22Rv1 (cell line): ENCODE results near the gene NFATC4.

ENCODE experiments used
- ZFX ChIP-seq: fragments of 450-650 bp; IDR thresholded peaks from 2 replicates; pipeline ENCODE4 v1.6.1; 2017; ENCODE audit warnings: antibody characterized with exemption, borderline replicate concordance
- TF ChIP-seq, protein P1 (sequence below): fragments of 450-650 bp; IDR thresholded peaks from 2 replicates; pipeline ENCODE4 v1.5.1; 2017; ENCODE audit warnings: mild to moderate bottlenecking

DNA sequence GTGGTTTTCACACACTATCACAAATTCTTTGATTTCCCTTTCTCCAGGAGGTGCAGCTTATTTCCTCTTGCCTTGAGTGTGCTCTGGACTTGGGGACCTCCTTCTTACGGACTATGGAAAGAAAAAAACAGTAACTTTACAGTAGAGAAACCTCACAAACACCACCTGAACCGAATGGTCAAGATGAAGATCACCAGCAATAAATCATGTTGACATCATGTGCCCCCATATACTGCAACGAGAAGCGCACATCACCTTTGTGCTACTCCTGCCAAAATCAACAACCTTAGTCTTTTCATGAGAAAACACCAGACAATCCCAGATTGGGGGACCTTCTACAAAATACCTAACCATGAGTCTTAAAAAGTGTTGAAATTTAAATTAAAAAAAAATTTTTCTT is 17.5 kb downstream of the NFATC4 start:
- TF ChIP-seq, protein P1, sequence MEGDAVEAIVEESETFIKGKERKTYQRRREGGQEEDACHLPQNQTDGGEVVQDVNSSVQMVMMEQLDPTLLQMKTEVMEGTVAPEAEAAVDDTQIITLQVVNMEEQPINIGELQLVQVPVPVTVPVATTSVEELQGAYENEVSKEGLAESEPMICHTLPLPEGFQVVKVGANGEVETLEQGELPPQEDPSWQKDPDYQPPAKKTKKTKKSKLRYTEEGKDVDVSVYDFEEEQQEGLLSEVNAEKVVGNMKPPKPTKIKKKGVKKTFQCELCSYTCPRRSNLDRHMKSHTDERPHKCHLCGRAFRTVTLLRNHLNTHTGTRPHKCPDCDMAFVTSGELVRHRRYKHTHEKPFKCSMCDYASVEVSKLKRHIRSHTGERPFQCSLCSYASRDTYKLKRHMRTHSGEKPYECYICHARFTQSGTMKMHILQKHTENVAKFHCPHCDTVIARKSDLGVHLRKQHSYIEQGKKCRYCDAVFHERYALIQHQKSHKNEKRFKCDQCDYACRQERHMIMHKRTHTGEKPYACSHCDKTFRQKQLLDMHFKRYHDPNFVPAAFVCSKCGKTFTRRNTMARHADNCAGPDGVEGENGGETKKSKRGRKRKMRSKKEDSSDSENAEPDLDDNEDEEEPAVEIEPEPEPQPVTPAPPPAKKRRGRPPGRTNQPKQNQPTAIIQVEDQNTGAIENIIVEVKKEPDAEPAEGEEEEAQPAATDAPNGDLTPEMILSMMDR: no peak
- no peak for TF ChIP-seq ZFX
